Peyer's patch (tissue), 4 donors: Measurements from ENCODE around the gene PSRC1.

Source experiments
- POLR2A ChIP-seq, 2 donors: fragments of 450-650 bp; IDR thresholded peaks; one replicate each; pipeline ENCODE4 v1.5.1; 2017; ENCODE audit warnings: antibody characterized with exemption in 2 of 2, mild to moderate bottlenecking in 2 of 2, moderate library complexity in 2 of 2
- TF ChIP-seq, protein P1 (sequence below), 6 experiments: fragments of 450-650 bp in 4 of 6; fragments of 200-600 bp in 2 of 6; sonication (generic) in 1 of 6; IDR thresholded peaks; one replicate each; pipeline ENCODE4 v1.5.1; 2017 to 2019; ENCODE audit warnings: antibody characterized with exemption in 6 of 6, mild to moderate bottlenecking in 3 of 6, moderate library complexity in 1 of 6

DNA sequence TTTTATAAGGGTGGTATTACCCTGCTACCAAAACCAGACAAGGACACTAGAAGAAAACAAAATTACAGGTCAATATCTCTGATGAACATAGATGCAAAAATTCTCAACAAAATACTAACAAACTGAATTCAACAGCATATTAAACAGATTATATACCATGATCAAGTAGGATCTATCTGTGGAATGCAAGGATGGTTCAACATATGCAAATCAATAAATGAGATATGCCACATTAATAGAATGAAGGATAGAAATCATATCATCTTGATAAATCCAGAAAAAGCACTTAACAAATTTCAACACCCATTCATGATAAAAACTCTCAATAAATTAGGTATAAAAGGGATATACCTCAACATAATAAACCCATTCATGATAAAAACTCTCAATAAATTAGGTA, 48.2 kb upstream of the PSRC1 start:
- TF ChIP-seq, protein P1, sequence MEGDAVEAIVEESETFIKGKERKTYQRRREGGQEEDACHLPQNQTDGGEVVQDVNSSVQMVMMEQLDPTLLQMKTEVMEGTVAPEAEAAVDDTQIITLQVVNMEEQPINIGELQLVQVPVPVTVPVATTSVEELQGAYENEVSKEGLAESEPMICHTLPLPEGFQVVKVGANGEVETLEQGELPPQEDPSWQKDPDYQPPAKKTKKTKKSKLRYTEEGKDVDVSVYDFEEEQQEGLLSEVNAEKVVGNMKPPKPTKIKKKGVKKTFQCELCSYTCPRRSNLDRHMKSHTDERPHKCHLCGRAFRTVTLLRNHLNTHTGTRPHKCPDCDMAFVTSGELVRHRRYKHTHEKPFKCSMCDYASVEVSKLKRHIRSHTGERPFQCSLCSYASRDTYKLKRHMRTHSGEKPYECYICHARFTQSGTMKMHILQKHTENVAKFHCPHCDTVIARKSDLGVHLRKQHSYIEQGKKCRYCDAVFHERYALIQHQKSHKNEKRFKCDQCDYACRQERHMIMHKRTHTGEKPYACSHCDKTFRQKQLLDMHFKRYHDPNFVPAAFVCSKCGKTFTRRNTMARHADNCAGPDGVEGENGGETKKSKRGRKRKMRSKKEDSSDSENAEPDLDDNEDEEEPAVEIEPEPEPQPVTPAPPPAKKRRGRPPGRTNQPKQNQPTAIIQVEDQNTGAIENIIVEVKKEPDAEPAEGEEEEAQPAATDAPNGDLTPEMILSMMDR (IDR thresholded peaks at IDR 0.05), result no peak
- no peak for TF ChIP-seq POLR2A (IDR thresholded peaks at IDR 0.05)
